WTC11 (cell line): ENCODE results near the gene FOLR1. TPM values are rescaled to one million over a fixed set of nuclear protein-coding genes. Genes with fewer than 3 reads are reported as not detected.
"Not testable (repeated sequence)": the region's sequence is repeated elsewhere in the genome, so short reads cannot be mapped to it uniquely, and the experiment has no call there.

Experiments
- ATAC-seq: fragments of 200-7000 bp; cut with Tn5 transposase; 2 replicates; pipeline ENCODE4 v1.10.0; 2021; ENCODE audit warnings: mild to moderate bottlenecking, moderate library complexity
- CTCF ChIA-PET: fragments of 300-600 bp; sonication (Branson Sonifier 250); formaldehyde crosslinking; loops from one replicate; lab custom pipeline; 2021; ENCODE audit warnings: antibody characterized with exemption; lab: Charles Lee
- POLR2A ChIA-PET: fragments of 350-600 bp; sonication (Branson Sonifier 250); formaldehyde crosslinking; loops from one replicate; lab custom pipeline; 2021; ENCODE audit warnings: antibody characterized with exemption; lab: Charles Lee
- DNase-seq: peaks from one replicate; pipeline ENCODE4 v3.0.0; 2021; ENCODE audit warnings: low spot score
- H3K27ac Mint-ChIP-seq: 2 replicates; pipeline ENCODE4 v1.8.0; 2021; ENCODE audit warnings: mixed read lengths
- H3K27me3 Mint-ChIP-seq: 2 replicates; pipeline ENCODE4 v1.8.0; 2021; ENCODE audit warnings: low read depth, mild to moderate bottlenecking, moderate library complexity, mixed read lengths
- H3K36me3 Mint-ChIP-seq: 2 replicates; pipeline ENCODE4 v1.8.0; 2021; ENCODE audit warnings: mixed read lengths
- H3K4me1 Mint-ChIP-seq: 2 replicates; pipeline ENCODE4 v1.8.0; 2022; ENCODE audit warnings: mixed read lengths
- H3K4me3 Mint-ChIP-seq: 2 replicates; pipeline ENCODE4 v1.8.0; 2021; ENCODE audit warnings: mild to moderate bottlenecking, moderate library complexity, mixed read lengths
- H3K9me3 Mint-ChIP-seq: 2 replicates; pipeline ENCODE4 v1.8.0; 2021; ENCODE audit warnings: mixed read lengths
- CREB1 ChIP-seq: sonication (generic); formaldehyde crosslinking; IDR thresholded peaks from 2 replicates; pipeline ENCODE4 v1.8.0; 2023; ENCODE audit warnings: mild to moderate bottlenecking, missing genetic modification reagents
- GTF2I ChIP-seq: fragments of 250-450 bp; sonication (Bioruptor Pico); conservative IDR thresholded peaks from 2 replicates; pipeline ENCODE4 v1.4.0; 2021; ENCODE audit warnings: mild to moderate bottlenecking
- HMGA2 ChIP-seq: fragments of 250-450 bp; sonication (Bioruptor Pico); IDR thresholded peaks from 2 replicates; pipeline ENCODE4 v1.4.0; 2021; ENCODE audit warnings: mild to moderate bottlenecking, moderate library complexity
- NR3C1 ChIP-seq: sonication (generic); formaldehyde crosslinking; conservative IDR thresholded peaks from 2 replicates; pipeline ENCODE4 v1.8.1; 2023; ENCODE audit warnings: low read depth, mild to moderate bottlenecking, missing genetic modification reagents
- SOX15 ChIP-seq: fragments of 250-450 bp; sonication (Bioruptor Pico); IDR thresholded peaks from 2 replicates; pipeline ENCODE4 v1.9.0; 2021; ENCODE audit warnings: mild to moderate bottlenecking
- TEAD4 ChIP-seq: sonication (generic); formaldehyde crosslinking; IDR thresholded peaks from 2 replicates; pipeline ENCODE4 v1.8.0; 2022; ENCODE audit warnings: mild to moderate bottlenecking, missing genetic modification reagents
- ZNF121 ChIP-seq: sonication (generic); formaldehyde crosslinking; IDR thresholded peaks from 2 replicates; pipeline ENCODE4 v1.8.0; 2023; ENCODE audit warnings: missing genetic modification reagents
- ZNF219 ChIP-seq: sonication (generic); formaldehyde crosslinking; IDR thresholded peaks from 2 replicates; pipeline ENCODE4 v1.8.0; 2023; ENCODE audit warnings: missing genetic modification reagents, mild to moderate bottlenecking, borderline replicate concordance
- total RNA-seq: library from RNA; stranded (reverse); gene quantifications from 3 replicates; pipeline ENCODE4 v1.2.3, GENCODE V29; 2021
- TF ChIP-seq, protein P1 (sequence below): sonication (generic); formaldehyde crosslinking; IDR thresholded peaks from 2 replicates; pipeline ENCODE4 v1.8.1; 2023; ENCODE audit warnings: mild to moderate bottlenecking, moderate library complexity, missing genetic modification reagents
- TF ChIP-seq, protein P2 (sequence below): sonication (generic); formaldehyde crosslinking; IDR thresholded peaks from 2 replicates; pipeline ENCODE4 v1.8.0; 2022; ENCODE audit warnings: mild to moderate bottlenecking, missing genetic modification reagents
- TF ChIP-seq, protein P3 (sequence below): sonication (generic); formaldehyde crosslinking; IDR thresholded peaks from 2 replicates; pipeline ENCODE4 v1.8.1; 2022; ENCODE audit warnings: mild to moderate bottlenecking, moderate library complexity, missing genetic modification reagents
- TF ChIP-seq, protein P4 (sequence below): sonication (generic); formaldehyde crosslinking; IDR thresholded peaks from 2 replicates; pipeline ENCODE4 v1.8.0; 2023; ENCODE audit warnings: missing genetic modification reagents
- TF ChIP-seq, protein P5 (sequence below): sonication (generic); formaldehyde crosslinking; IDR thresholded peaks from 2 replicates; pipeline ENCODE4 v1.8.0; 2023; ENCODE audit warnings: mild to moderate bottlenecking, missing genetic modification reagents
- TF ChIP-seq, protein P6 (sequence below): sonication (generic); formaldehyde crosslinking; conservative IDR thresholded peaks from 2 replicates; pipeline ENCODE4 v1.8.1; 2022; ENCODE audit warnings: mild to moderate bottlenecking, missing genetic modification reagents
- TF ChIP-seq, protein P7 (sequence below): fragments of 250-450 bp; sonication (Bioruptor Pico); IDR thresholded peaks from 2 replicates; pipeline ENCODE4 v1.9.0; 2021; ENCODE audit warnings: mild to moderate bottlenecking
- TF ChIP-seq, protein P8 (sequence below): sonication (generic); formaldehyde crosslinking; IDR thresholded peaks from 2 replicates; pipeline ENCODE4 v1.8.1; 2023; ENCODE audit warnings: mild to moderate bottlenecking, missing genetic modification reagents
- TF ChIP-seq, protein P9 (sequence below): sonication (generic); formaldehyde crosslinking; IDR thresholded peaks from 2 replicates; pipeline ENCODE4 v1.8.1; 2023; ENCODE audit warnings: mild to moderate bottlenecking, missing genetic modification reagents, moderate library complexity
- TF ChIP-seq, protein P10 (sequence below): sonication (generic); formaldehyde crosslinking; IDR thresholded peaks from 2 replicates; pipeline ENCODE4 v1.8.1; 2023; ENCODE audit warnings: mild to moderate bottlenecking, missing genetic modification reagents, moderate library complexity

The FOLR1 gene
- total RNA-seq, 1 experiment from 2014 or later: 0.35 TPM

DNA sequence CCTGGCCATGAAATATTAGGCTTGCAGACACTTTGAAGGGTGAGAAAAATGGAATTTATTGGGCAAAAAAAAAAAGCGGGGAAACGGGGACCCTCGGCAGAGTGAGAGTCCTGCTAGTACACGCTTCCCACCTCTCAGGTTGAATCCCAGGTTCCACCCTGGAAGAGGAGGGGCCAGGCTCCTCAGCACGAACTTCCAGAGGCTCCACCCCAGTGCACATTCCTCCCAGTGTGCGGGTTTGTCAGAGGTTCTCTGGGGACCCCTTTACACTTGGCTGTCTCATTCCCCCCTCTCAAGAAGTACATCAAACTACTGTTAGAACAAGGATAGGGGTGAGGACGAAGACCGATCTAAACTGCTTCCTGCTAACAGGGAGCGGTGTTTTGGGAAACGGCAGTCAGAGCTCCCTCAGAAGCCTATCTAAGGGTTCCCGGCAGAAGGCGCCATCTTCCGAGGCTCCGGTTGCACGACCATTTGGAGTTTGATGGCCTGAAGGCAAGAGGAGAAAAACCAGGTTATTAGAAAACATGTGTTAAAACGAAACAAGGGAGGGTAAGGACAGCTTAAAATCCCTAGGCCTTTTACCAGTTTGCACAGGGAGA is 28.9 kb upstream of the FOLR1 start:
- peak; percentile 46 for ATAC-seq
- POLR2A ChIA-PET: no interaction called here

DNA sequence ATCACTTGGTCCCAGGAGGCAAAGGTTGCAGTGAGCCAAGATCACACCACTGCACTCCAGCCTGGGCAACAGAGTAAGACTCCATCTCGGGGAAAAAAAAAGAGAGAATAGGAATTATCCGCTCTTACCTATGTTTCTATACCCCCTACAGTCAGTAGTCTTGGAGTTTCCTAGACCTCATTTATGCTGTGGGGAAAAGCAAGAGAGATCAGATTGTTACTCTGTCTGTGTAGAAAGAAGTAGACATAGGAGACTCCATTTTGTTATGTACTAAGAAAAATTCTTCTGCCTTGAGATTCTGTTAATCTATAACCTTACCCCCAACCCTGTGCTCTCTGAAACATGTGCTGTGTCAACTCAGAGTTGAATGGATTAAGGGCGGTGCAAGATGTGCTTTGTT is 27.8 kb upstream of the FOLR1 start:
- H3K27ac Mint-ChIP-seq, CTCF ChIA-PET, DNase-seq, ATAC-seq, POLR2A ChIA-PET, H3K4me3 Mint-ChIP-seq, H3K4me1 Mint-ChIP-seq: not testable (repeated sequence)
- peaks cover 11% of the 10 kb centered on the region for H3K36me3 Mint-ChIP-seq
- H3K27me3 Mint-ChIP-seq: peaks cover 18% of the 10 kb centered on the region
- peaks cover 31% of the 10 kb centered on the region for H3K9me3 Mint-ChIP-seq

More for the DNA sequence above, 28.9 kb upstream of the FOLR1 start:
- CTCF ChIA-PET: no interaction called here
- H3K36me3 Mint-ChIP-seq: peaks cover 11% of the 10 kb centered on the region
- no peaks in the 10 kb centered on the region for H3K4me1 Mint-ChIP-seq
- H3K27ac Mint-ChIP-seq: no peak overlapping the region
- TF ChIP-seq CREB1 (no peak), TEAD4 (CRISPR knock-in tag) (no peak), NR3C1 (CRISPR knock-in tag) (no peak), SOX15 (CRISPR knock-in tag) (no peak), HMGA2 (CRISPR knock-in tag) (no peak), GTF2I (CRISPR knock-in tag) (no peak), ZNF121 (CRISPR knock-in tag) (no peak), ZNF219 (CRISPR knock-in tag) (no peak)
- TF ChIP-seq, protein P1, sequence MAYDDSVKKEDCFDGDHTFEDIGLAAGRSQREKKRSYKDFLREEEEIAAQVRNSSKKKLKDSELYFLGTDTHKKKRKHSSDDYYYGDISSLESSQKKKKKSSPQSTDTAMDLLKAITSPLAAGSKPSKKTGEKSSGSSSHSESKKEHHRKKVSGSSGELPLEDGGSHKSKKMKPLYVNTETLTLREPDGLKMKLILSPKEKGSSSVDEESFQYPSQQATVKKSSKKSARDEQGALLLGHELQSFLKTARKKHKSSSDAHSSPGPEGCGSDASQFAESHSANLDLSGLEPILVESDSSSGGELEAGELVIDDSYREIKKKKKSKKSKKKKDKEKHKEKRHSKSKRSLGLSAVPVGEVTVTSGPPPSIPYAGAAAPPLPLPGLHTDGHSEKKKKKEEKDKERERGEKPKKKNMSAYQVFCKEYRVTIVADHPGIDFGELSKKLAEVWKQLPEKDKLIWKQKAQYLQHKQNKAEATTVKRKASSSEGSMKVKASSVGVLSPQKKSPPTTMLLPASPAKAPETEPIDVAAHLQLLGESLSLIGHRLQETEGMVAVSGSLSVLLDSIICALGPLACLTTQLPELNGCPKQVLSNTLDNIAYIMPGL (CRISPR knock-in tag): no peak
- TF ChIP-seq, protein P2, sequence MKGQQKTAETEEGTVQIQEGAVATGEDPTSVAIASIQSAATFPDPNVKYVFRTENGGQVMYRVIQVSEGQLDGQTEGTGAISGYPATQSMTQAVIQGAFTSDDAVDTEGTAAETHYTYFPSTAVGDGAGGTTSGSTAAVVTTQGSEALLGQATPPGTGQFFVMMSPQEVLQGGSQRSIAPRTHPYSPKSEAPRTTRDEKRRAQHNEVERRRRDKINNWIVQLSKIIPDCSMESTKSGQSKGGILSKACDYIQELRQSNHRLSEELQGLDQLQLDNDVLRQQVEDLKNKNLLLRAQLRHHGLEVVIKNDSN (CRISPR knock-in tag): no peak
- TF ChIP-seq, protein P3, sequence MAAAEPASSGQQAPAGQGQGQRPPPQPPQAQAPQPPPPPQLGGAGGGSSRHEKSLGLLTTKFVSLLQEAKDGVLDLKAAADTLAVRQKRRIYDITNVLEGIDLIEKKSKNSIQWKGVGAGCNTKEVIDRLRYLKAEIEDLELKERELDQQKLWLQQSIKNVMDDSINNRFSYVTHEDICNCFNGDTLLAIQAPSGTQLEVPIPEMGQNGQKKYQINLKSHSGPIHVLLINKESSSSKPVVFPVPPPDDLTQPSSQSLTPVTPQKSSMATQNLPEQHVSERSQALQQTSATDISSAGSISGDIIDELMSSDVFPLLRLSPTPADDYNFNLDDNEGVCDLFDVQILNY: no peak
- TF ChIP-seq, protein P4, sequence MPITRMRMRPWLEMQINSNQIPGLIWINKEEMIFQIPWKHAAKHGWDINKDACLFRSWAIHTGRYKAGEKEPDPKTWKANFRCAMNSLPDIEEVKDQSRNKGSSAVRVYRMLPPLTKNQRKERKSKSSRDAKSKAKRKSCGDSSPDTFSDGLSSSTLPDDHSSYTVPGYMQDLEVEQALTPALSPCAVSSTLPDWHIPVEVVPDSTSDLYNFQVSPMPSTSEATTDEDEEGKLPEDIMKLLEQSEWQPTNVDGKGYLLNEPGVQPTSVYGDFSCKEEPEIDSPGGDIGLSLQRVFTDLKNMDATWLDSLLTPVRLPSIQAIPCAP (CRISPR knock-in tag): no peak
- TF ChIP-seq, protein P5, sequence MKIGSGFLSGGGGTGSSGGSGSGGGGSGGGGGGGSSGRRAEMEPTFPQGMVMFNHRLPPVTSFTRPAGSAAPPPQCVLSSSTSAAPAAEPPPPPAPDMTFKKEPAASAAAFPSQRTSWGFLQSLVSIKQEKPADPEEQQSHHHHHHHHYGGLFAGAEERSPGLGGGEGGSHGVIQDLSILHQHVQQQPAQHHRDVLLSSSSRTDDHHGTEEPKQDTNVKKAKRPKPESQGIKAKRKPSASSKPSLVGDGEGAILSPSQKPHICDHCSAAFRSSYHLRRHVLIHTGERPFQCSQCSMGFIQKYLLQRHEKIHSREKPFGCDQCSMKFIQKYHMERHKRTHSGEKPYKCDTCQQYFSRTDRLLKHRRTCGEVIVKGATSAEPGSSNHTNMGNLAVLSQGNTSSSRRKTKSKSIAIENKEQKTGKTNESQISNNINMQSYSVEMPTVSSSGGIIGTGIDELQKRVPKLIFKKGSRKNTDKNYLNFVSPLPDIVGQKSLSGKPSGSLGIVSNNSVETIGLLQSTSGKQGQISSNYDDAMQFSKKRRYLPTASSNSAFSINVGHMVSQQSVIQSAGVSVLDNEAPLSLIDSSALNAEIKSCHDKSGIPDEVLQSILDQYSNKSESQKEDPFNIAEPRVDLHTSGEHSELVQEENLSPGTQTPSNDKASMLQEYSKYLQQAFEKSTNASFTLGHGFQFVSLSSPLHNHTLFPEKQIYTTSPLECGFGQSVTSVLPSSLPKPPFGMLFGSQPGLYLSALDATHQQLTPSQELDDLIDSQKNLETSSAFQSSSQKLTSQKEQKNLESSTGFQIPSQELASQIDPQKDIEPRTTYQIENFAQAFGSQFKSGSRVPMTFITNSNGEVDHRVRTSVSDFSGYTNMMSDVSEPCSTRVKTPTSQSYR: no peak
- TF ChIP-seq, protein P6, sequence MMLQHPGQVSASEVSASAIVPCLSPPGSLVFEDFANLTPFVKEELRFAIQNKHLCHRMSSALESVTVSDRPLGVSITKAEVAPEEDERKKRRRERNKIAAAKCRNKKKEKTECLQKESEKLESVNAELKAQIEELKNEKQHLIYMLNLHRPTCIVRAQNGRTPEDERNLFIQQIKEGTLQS: no peak
- TF ChIP-seq, protein P7, sequence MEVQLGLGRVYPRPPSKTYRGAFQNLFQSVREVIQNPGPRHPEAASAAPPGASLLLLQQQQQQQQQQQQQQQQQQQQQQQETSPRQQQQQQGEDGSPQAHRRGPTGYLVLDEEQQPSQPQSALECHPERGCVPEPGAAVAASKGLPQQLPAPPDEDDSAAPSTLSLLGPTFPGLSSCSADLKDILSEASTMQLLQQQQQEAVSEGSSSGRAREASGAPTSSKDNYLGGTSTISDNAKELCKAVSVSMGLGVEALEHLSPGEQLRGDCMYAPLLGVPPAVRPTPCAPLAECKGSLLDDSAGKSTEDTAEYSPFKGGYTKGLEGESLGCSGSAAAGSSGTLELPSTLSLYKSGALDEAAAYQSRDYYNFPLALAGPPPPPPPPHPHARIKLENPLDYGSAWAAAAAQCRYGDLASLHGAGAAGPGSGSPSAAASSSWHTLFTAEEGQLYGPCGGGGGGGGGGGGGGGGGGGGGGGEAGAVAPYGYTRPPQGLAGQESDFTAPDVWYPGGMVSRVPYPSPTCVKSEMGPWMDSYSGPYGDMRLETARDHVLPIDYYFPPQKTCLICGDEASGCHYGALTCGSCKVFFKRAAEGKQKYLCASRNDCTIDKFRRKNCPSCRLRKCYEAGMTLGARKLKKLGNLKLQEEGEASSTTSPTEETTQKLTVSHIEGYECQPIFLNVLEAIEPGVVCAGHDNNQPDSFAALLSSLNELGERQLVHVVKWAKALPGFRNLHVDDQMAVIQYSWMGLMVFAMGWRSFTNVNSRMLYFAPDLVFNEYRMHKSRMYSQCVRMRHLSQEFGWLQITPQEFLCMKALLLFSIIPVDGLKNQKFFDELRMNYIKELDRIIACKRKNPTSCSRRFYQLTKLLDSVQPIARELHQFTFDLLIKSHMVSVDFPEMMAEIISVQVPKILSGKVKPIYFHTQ (CRISPR knock-in tag): no peak
- TF ChIP-seq, protein P8, sequence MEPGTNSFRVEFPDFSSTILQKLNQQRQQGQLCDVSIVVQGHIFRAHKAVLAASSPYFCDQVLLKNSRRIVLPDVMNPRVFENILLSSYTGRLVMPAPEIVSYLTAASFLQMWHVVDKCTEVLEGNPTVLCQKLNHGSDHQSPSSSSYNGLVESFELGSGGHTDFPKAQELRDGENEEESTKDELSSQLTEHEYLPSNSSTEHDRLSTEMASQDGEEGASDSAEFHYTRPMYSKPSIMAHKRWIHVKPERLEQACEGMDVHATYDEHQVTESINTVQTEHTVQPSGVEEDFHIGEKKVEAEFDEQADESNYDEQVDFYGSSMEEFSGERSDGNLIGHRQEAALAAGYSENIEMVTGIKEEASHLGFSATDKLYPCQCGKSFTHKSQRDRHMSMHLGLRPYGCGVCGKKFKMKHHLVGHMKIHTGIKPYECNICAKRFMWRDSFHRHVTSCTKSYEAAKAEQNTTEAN (CRISPR knock-in tag): no peak
- TF ChIP-seq, protein P9, sequence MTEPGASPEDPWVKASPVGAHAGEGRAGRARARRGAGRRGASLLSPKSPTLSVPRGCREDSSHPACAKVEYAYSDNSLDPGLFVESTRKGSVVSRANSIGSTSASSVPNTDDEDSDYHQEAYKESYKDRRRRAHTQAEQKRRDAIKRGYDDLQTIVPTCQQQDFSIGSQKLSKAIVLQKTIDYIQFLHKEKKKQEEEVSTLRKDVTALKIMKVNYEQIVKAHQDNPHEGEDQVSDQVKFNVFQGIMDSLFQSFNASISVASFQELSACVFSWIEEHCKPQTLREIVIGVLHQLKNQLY: no peak
- TF ChIP-seq, protein P10, sequence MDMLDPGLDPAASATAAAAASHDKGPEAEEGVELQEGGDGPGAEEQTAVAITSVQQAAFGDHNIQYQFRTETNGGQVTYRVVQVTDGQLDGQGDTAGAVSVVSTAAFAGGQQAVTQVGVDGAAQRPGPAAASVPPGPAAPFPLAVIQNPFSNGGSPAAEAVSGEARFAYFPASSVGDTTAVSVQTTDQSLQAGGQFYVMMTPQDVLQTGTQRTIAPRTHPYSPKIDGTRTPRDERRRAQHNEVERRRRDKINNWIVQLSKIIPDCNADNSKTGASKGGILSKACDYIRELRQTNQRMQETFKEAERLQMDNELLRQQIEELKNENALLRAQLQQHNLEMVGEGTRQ (CRISPR knock-in tag): no peak
- TF ChIP-seq, all 79 proteins: peak for 0
- no peak overlapping the region for H3K4me3 Mint-ChIP-seq
- peaks cover 27% of the 10 kb centered on the region for H3K9me3 Mint-ChIP-seq
- DNase-seq: no peak
- H3K27me3 Mint-ChIP-seq: peaks cover 25% of the 10 kb centered on the region

DNA sequence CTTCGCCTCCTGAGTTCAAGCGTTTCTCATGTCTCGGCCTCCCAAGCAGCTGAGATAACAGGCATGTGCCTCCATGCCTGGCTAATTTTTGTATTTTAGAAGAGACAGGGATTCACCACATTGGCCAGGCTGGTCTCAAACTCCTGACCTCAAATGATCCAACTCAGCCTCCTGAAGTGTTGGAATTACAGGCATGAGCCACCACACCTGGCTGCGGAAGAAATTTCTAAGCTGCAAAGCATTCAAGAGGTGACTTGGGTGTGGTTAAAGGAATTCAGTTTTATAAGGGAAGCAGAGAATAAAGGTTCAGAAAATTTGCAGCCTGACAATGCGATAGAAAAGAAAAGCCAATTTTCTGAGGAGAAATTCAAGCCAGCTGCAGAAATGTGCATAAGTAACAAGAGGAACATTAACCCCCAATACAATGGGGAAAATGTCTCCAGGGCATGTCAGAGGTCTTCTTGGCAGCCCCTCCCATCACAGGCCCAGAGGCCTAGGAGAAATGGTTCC is 22.8 kb upstream of the FOLR1 start:
- H3K27me3 Mint-ChIP-seq, H3K36me3 Mint-ChIP-seq, ATAC-seq, DNase-seq, H3K27ac Mint-ChIP-seq, CTCF ChIA-PET, H3K4me3 Mint-ChIP-seq, H3K4me1 Mint-ChIP-seq, POLR2A ChIA-PET: not testable (repeated sequence)
- H3K9me3 Mint-ChIP-seq: peaks cover 20% of the 10 kb centered on the region
